Peyer's patch (tissue), 4 donors: ENCODE data around the gene GNB5. TPM values are rescaled to one million over a fixed set of nuclear protein-coding genes. Genes with fewer than 3 reads are reported as not detected.

Source experiments
- DNase-seq, 3 donors: peaks; one replicate each; pipeline ENCODE4 v3.0.0-alpha.2; 2017 to 2019
- H3K27ac ChIP-seq, 4 donors: fragments of 200-600 bp; sonication (generic); one replicate each; pipeline ENCODE4 v1.5.1; 2016 to 2019
- H3K27me3 ChIP-seq, 2 donors: fragments of 200-600 bp; sonication (generic); one replicate each; pipeline ENCODE4 v1.5.1; 2019
- H3K36me3 ChIP-seq, 3 donors: fragments of 200-600 bp; sonication (generic); one replicate each; pipeline ENCODE4 v1.5.1; 2016 to 2019
- H3K4me1 ChIP-seq, 4 donors: fragments of 200-600 bp; sonication (generic); one replicate each; pipeline ENCODE4 v1.5.1; 2016 to 2019
- H3K4me3 ChIP-seq, 4 donors: fragments of 200-600 bp; sonication (generic); 1 replicate in 3 of 4; 2 replicates in 1 of 4; pipeline ENCODE4 v1.5.1; 2016 to 2019; ENCODE audit warnings: mild to moderate bottlenecking in 1 of 4
- H3K9me3 ChIP-seq, 4 donors: fragments of 200-600 bp; sonication (generic); one replicate each; pipeline ENCODE4 v1.5.1; 2016 to 2019; ENCODE audit warnings: mild to moderate bottlenecking in 1 of 4
- CTCF ChIP-seq, 6 experiments: fragments of 450-650 bp in 4 of 6; fragments of 200-600 bp in 2 of 6; sonication (generic) in 1 of 6; IDR thresholded peaks; one replicate each; pipeline ENCODE4 v1.5.1; 2017 to 2019; ENCODE audit warnings: antibody characterized with exemption in 6 of 6, mild to moderate bottlenecking in 3 of 6, moderate library complexity in 1 of 6
- POLR2A ChIP-seq, 2 donors: fragments of 450-650 bp; IDR thresholded peaks; one replicate each; pipeline ENCODE4 v1.5.1; 2017; ENCODE audit warnings: antibody characterized with exemption in 2 of 2, mild to moderate bottlenecking in 2 of 2, moderate library complexity in 2 of 2
- total RNA-seq, 4 donors: library from RNA; depleted of rRNA; stranded (reverse); fragments of >200 nt; gene quantifications; one replicate each; pipeline ENCODE4 v1.1.0, GENCODE V29; 2016

GNB5 gene
- total RNA-seq, 4 donors from 2014 or later = 6.1 to 120 (median 7.6) TPM

GRCh38 chr15:52225230-52225629 lies 34.0 kb upstream of the GNB5 start:
- Histone ChIP-seq H3K4me1 (peaks cover 0 to 5% (median 0%) of the 10 kb centered on the region in 4 donors), H3K4me3 (no peak overlapping the region), H3K36me3 (peaks cover 0 to 10% (median 0%) of the 10 kb centered on the region in 3 donors), H3K9me3 (no peaks in the 10 kb centered on the region), H3K27ac (peak overlapping the region in 1 of 4 donors; percentile 15), H3K27me3 (no peaks in the 10 kb centered on the region)
- DNase-seq = no peak
- no peak for TF ChIP-seq POLR2A (IDR thresholded peaks at IDR 0.05)
- no peak for TF ChIP-seq CTCF (IDR thresholded peaks at IDR 0.05)

DNA sequence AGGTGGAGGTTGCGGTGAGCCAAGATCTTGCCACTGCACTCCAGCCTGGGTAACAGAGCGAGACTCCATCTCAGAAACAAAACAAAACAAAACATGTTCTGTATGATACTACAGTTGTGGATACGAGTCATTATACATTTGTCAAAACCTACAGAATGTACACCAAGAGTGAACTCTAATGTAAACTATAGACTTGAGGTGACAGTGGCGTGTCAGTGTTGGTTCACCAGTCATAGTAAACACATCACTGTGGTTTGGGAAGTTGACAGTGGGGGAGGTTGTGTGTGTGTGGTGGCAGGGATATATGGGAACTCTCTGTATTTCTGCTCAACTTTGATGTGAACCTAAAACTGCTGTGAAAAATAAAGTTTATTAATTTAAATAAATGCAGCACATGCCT lies 33.0 kb upstream of the GNB5 start:
- H3K4me3 ChIP-seq = no peak overlapping the region
- H3K4me1 ChIP-seq = peaks cover 0 to 1% (median 0%) of the 10 kb centered on the region in 4 donors
- no peaks in the 10 kb centered on the region for H3K27me3 ChIP-seq
- H3K36me3 ChIP-seq = peaks cover 0 to 10% (median 0%) of the 10 kb centered on the region in 3 donors
- no peak for DNase-seq
- no peaks in the 10 kb centered on the region for H3K9me3 ChIP-seq
- TF ChIP-seq CTCF (IDR thresholded peaks at IDR 0.05) (no peak), POLR2A (IDR thresholded peaks at IDR 0.05) (no peak)
- no peak overlapping the region for H3K27ac ChIP-seq

DNA sequence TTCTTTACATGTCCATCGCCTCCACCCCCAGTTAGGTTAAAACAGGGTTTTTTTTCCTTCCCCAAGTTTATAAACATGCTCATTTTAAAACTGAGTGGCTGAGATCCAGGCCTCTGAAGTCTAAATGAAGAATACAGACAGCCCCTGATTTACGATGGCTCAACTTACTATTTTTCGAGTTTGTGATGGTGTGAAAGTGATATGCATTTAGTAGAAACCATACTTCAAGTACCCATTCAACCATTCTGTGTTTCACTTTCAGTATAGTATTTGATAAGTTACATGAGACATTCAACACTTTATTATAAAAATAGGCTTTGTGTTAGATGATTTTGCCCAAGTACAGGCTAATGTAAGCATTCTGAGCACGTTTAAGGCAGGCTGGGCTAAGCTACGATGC lies 30.5 kb upstream of the GNB5 start:
- Histone ChIP-seq H3K4me1 (no peaks in the 10 kb centered on the region), H3K36me3 (peaks cover 0 to 10% (median 0%) of the 10 kb centered on the region in 3 donors), H3K27me3 (no peaks in the 10 kb centered on the region), H3K27ac (peak overlapping the region in 3 of 4 donors; percentile 32 to 81 (median 77)), H3K9me3 (no peaks in the 10 kb centered on the region), H3K4me3 (peak overlapping the region in 2 of 4 donors; percentile 23 to 25)
- DNase-seq = no peak
- TF ChIP-seq POLR2A (IDR thresholded peaks at IDR 0.05) (no peak), CTCF (IDR thresholded peaks at IDR 0.05) (no peak)

GRCh38 chr15:52220937-52221660 lies 29.9 kb upstream of the GNB5 start:
- no peaks in the 10 kb centered on the region for H3K27me3 ChIP-seq
- peak overlapping the region in 3 of 4 donors; percentile 32 to 81 (median 77) for H3K27ac ChIP-seq
- TF ChIP-seq CTCF (IDR thresholded peaks at IDR 0.05) = no peak
- TF ChIP-seq POLR2A (IDR thresholded peaks at IDR 0.05) = no peak
- no peaks in the 10 kb centered on the region for H3K9me3 ChIP-seq
- H3K4me3 ChIP-seq = peak overlapping the region in 2 of 4 donors; percentile 23 to 25
- DNase-seq = no peak
- H3K36me3 ChIP-seq = peaks cover 0 to 10% (median 0%) of the 10 kb centered on the region in 3 donors
- no peaks in the 10 kb centered on the region for H3K4me1 ChIP-seq

- H3K27me3 ChIP-seq = no peaks in the 10 kb centered on the region
- TF ChIP-seq CTCF (IDR thresholded peaks at IDR 0.05) (no peak), POLR2A (IDR thresholded peaks at IDR 0.05) (no peak)
- no peak overlapping the region for H3K4me3 ChIP-seq
- H3K4me1 ChIP-seq = no peaks in the 10 kb centered on the region
- peaks cover 0 to 10% (median 0%) of the 10 kb centered on the region in 3 donors for H3K36me3 ChIP-seq
- H3K9me3 ChIP-seq = no peaks in the 10 kb centered on the region
- DNase-seq = no peak
- peak overlapping the region in 1 of 4 donors; percentile 77 for H3K27ac ChIP-seq
These were observed 29.1 kb upstream of the GNB5 start for GRCh38 chr15:52220251-52220650.
